Effector memory CD8-positive, alpha-beta T cell (primary cell): ENCODE measurements around the gene PEX16.

Experiments
- ATAC-seq: fragments of 150-1000 bp; cut with Tn5 transposase; replicated peaks from 2 replicates; pipeline ENCODE4 v1.10.0; 2021; ENCODE audit warnings: mild to moderate bottlenecking, moderate library complexity
- DNase-seq, 3 experiments: peaks; one replicate each; pipeline ENCODE4 v3.0.0; 2021
- H3K27ac Mint-ChIP-seq, 2 donors: one replicate each; pipeline ENCODE4 v1.8.0; 2022; ENCODE audit warnings: mild to moderate bottlenecking in 2 of 2, mixed read lengths in 2 of 2, moderate library complexity in 2 of 2
- H3K27me3 Mint-ChIP-seq, 2 donors: one replicate each; pipeline ENCODE4 v1.8.0; 2022; ENCODE audit warnings: mixed read lengths in 2 of 2
- H3K36me3 Mint-ChIP-seq: one replicate; pipeline ENCODE4 v1.8.0; 2022; ENCODE audit warnings: mild to moderate bottlenecking, moderate library complexity, mixed read lengths; ENCODE audit not compliant: insufficient read depth
- H3K4me1 Mint-ChIP-seq, 2 donors: one replicate each; pipeline ENCODE4 v1.8.0; 2022; ENCODE audit warnings: low read depth in 2 of 2, mixed read lengths in 2 of 2
- H3K4me3 Mint-ChIP-seq, 2 donors: one replicate each; pipeline ENCODE4 v1.8.0; 2022; ENCODE audit warnings: mild to moderate bottlenecking in 2 of 2, mixed read lengths in 2 of 2, moderate library complexity in 2 of 2
- H3K9me3 Mint-ChIP-seq, 2 donors: one replicate each; pipeline ENCODE4 v1.8.0; 2022; ENCODE audit warnings: mixed read lengths in 2 of 2

PEX16 gene

DNA sequence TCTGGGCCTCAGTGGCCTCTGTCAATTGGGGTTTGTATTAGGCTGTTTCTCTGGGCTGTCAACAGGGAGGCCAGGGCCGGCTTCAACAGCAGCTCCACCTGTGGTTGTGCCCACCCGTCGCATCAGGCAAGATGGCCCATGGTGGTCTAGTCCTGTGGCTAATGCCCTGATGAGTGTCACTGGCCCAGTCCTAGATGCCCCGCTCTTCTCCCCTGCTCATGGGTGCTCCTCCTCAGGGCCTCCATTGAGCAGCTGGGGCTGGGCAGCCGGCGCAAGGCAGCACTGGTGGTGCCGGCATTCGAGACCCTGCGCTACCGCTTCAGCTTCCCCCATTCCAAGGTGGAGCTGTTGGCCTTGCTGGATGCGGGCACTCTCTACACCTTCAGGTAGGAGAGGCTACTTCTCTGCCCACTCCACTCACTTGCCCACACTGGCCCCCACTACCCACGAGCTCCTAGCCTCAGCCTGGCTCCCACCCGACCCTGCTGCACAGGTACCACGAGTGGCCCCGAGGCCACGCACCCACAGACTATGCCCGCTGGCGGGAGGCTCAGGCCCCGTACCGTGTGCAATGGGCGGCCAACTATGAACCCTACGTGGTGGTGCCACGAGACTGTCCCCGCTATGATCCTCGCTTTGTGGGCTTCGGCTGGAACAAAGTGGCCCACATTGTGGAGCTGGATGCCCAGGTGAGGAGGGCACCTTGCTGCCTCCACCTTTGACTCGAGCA lies 10.2 kb upstream of the PEX16 start:
- H3K27ac Mint-ChIP-seq = peak overlapping the region; percentile 96 to 97
- no peak for ATAC-seq

DNA sequence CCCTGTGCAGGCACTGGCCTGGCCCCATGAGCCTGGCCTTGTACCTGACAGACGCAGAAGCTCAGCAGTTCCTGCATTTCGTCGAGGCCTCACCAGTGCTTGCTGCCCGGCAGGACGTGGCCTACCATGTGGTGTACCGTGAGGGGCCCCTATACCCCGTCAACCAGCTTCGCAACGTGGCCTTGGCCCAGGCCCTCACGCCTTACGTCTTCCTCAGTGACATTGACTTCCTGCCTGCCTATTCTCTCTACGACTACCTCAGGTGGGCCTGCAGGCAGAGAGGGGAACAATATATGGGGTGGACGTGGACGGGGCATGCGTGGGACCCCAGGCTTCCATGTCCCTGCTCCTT lies 9.6 kb upstream of the PEX16 start:
- Mint-ChIP-seq H3K27me3 (peaks cover 0 to 5% of the 10 kb centered on the region in 2 donors), H3K9me3 (no peaks in the 10 kb centered on the region), H3K36me3 (peaks cover 27% of the 10 kb centered on the region), H3K4me3 (no peak overlapping the region), H3K27ac (peak overlapping the region; percentile 91 to 96), H3K4me1 (peaks cover 41 to 43% of the 10 kb centered on the region in 2 donors)
- ATAC-seq = no peak
- DNase-seq = no peak

More for the DNA sequence above, 10.2 kb upstream of the PEX16 start:
- Mint-ChIP-seq H3K9me3 (no peaks in the 10 kb centered on the region), H3K4me1 (peaks cover 41 to 43% of the 10 kb centered on the region in 2 donors), H3K27me3 (peaks cover 0 to 5% of the 10 kb centered on the region in 2 donors), H3K4me3 (no peak overlapping the region), H3K36me3 (peaks cover 32% of the 10 kb centered on the region)
- DNase-seq = no peak

- DNase-seq (no peak), ATAC-seq (no peak)
- Mint-ChIP-seq H3K36me3 (peaks cover 23% of the 10 kb centered on the region), H3K4me1 (peaks cover 38 to 41% of the 10 kb centered on the region in 2 donors), H3K27ac (peak overlapping the region; percentile 91 to 96), H3K4me3 (no peak overlapping the region), H3K9me3 (no peaks in the 10 kb centered on the region), H3K27me3 (peaks cover 0 to 5% of the 10 kb centered on the region in 2 donors)
These were observed 9.1 kb upstream of the PEX16 start for GRCh38 chr11:45926536-45927331.

DNA sequence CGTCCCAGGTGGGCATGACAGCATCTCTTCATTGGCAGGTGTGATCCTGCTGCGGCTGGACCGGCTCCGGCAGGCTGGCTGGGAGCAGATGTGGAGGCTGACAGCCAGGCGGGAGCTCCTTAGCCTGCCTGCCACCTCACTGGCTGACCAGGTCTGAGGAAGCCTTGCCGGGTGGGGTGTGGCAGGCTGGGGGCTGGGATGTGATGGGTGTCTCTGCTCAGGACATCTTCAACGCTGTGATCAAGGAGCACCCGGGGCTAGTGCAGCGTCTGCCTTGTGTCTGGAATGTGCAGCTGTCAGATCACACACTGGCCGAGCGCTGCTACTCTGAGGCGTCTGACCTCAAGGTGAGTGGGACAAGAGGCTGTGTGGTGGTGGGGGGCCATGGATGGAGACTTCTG lies 8.3 kb upstream of the PEX16 start:
- Mint-ChIP-seq H3K27ac (no peak overlapping the region), H3K4me1 (peaks cover 34 to 38% of the 10 kb centered on the region in 2 donors), H3K4me3 (no peak overlapping the region), H3K9me3 (no peaks in the 10 kb centered on the region), H3K36me3 (peaks cover 18% of the 10 kb centered on the region), H3K27me3 (peaks cover 0 to 5% of the 10 kb centered on the region in 2 donors)
- DNase-seq (no peak), ATAC-seq (no peak)

DNA sequence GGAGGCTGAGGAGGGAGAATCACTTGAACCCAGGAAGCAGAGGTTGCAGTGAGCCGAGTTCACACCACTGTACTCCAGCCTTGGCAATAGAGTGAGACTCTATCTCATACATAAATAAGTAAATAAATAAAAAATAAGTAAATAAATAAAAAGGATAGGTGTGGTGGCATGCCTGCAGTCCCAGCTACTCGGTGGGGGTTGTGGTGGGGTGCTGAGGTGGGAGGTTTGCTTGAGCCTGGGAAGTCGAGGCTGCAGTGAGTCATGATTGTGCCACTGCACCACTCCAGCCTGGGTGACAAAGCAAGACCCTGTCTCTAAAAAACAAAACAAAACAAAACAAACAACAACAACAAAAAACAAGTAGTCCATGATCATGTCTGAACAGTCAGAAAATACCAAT lies 7.9 kb upstream of the PEX16 start:
- no peaks in the 10 kb centered on the region for H3K9me3 Mint-ChIP-seq

GRCh38 chr11:45924927-45925326 lies 7.2 kb upstream of the PEX16 start:
- Mint-ChIP-seq H3K4me3 (peak overlapping the region; percentile 69 to 74), H3K4me1 (peaks cover 26 to 36% of the 10 kb centered on the region in 2 donors)
- ATAC-seq = no peak

More for the DNA sequence above, 7.9 kb upstream of the PEX16 start:
- Mint-ChIP-seq H3K27me3 (peaks cover 0 to 5% of the 10 kb centered on the region in 2 donors), H3K36me3 (peaks cover 17% of the 10 kb centered on the region), H3K4me3 (no peak overlapping the region), H3K4me1 (peaks cover 30 to 39% of the 10 kb centered on the region in 2 donors), H3K27ac (peak overlapping the region in 1 of 2 donors; percentile 41)
- ATAC-seq = no peak
- no peak for DNase-seq

DNA sequence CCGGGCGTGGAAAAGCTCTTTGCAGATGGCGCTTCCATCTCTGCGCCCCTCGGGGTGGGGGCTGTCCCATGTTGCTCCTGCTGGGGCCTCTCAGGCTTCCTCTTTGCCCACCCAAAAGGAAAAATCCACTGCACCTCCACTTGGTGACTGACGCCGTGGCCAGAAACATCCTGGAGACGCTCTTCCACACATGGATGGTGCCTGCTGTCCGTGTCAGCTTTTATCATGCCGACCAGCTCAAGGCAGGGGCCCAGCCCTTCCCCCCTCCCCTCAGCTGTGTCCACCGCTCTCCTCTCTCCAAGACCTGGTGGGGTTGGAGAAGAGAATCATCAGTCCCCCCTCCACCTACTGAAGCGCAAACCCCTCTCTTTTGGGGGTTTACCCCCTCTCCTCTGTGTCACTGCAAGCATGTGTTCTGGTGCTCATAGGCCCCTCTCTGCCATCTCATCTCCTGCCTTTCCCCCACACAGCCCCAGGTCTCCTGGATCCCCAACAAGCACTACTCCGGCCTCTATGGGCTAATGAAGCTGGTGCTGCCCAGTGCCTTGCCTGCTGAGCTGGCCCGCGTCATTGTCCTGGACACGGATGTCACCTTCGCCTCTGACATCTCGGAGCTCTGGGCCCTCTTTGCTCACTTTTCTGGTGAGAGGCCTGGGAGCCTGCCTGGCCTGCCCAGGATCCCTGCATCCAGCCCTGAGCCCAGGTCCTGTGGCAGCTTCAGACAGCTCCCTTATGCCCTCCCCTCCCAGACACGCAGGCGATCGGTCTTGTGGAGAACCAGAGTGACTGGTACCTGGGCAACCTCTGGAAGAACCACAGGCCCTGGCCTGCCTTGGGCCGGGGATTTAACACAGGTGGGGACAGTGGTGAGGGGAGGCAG lies 6.6 kb upstream of the PEX16 start:
- DNase-seq (no peak), ATAC-seq (no peak)
- peaks cover 29 to 38% of the 10 kb centered on the region in 2 donors for H3K4me1 Mint-ChIP-seq
- peak overlapping the region; percentile 28 to 41 for H3K27ac Mint-ChIP-seq
- no peaks in the 10 kb centered on the region for H3K9me3 Mint-ChIP-seq
- peak overlapping the region; percentile 69 to 74 for H3K4me3 Mint-ChIP-seq
- peaks cover 12% of the 10 kb centered on the region for H3K36me3 Mint-ChIP-seq
- H3K27me3 Mint-ChIP-seq = peaks cover 0 to 5% of the 10 kb centered on the region in 2 donors

More at GRCh38 chr11:45924927-45925326, 7.2 kb upstream of the PEX16 start:
- DNase-seq = no peak
- Mint-ChIP-seq H3K36me3 (peaks cover 12% of the 10 kb centered on the region), H3K27me3 (peaks cover 0 to 5% of the 10 kb centered on the region in 2 donors), H3K9me3 (no peaks in the 10 kb centered on the region), H3K27ac (peak overlapping the region in 1 of 2 donors; percentile 41)

- H3K4me3 Mint-ChIP-seq = peak within 1 kb of the TSS; percentile 79 to 85
- DNase-seq (no peak), ATAC-seq (no peak)
- H3K27ac Mint-ChIP-seq = peak within 1 kb of the TSS in 1 of 2 donors; percentile 88
- peaks cover 15% of the 10 kb centered on the region for H3K36me3 Mint-ChIP-seq
- H3K9me3 Mint-ChIP-seq = no peaks in the 10 kb centered on the region
- peaks cover 35 to 45% of the 10 kb centered on the region in 2 donors for H3K4me1 Mint-ChIP-seq
- peaks cover 0 to 5% of the 10 kb centered on the region in 2 donors for H3K27me3 Mint-ChIP-seq
These were observed 4.9 kb upstream of the PEX16 start, which contains the start of gene LARGE2 for GRCh38 chr11:45922425-45923082. TSS of gene LARGE2 (plus strand) at chr11:45922656. CDS start at chr11:45922883, 227 bp downstream.

DNA sequence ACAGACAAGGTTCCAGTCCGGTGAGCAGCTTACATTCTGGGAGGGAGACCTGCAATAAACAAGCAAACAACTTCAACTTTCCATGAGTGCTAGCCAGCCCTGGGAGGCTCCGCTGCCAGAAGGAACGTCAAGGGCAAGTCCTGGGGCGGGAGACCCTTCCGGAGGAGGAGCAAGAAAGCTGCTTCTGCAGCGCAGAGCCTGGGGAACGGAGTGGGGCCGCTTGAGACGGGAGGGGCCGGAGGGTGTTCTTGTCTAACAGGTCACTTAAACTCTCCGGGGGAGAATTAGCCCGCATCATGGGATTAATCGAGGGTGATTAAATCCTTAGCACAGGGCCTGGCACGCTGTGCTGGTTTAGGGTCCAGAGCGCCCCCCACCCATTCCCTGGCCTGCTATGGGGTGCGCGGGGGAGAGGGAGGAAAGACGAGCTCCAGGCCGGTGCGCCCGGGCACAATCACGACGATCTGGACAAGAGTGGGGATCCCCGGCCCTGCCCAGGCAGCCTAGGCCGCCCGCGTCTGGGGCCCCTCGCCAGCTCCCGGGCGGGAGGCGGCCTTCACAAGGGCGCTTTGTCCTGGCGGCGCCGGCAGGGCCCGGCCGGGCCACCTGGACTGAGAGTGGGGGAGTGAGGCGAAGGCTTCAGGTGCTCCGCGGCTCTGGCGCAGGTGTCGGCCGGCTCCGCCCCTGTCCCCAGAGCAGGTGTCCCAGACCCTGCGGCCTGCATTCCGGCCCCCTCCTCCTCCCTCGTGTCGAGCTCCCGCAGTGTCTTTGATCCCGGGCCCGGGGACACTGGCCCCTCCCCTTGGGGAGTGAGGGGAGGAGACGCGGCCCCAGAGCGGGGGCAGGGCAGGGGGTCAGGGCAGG lies 4.1 kb upstream of the PEX16 start:
- Mint-ChIP-seq H3K9me3 (no peaks in the 10 kb centered on the region), H3K27ac (peak overlapping the region in 1 of 2 donors; percentile 88), H3K4me3 (peak overlapping the region; percentile 75 to 82), H3K27me3 (peaks cover 0 to 5% of the 10 kb centered on the region in 2 donors), H3K36me3 (peaks cover 19% of the 10 kb centered on the region), H3K4me1 (peaks cover 31 to 41% of the 10 kb centered on the region in 2 donors)
- no peak for ATAC-seq
- DNase-seq = no peak

GRCh38 chr11:45920531-45921477 lies 3.1 kb upstream of the PEX16 start:
- Mint-ChIP-seq H3K27ac (peak overlapping the region in 1 of 2 donors; percentile 88), H3K4me3 (peak overlapping the region; percentile 75 to 85), H3K4me1 (peaks cover 40 to 49% of the 10 kb centered on the region in 2 donors), H3K36me3 (peaks cover 17% of the 10 kb centered on the region), H3K9me3 (no peaks in the 10 kb centered on the region), H3K27me3 (peaks cover 0 to 5% of the 10 kb centered on the region in 2 donors)
- ATAC-seq (no peak), DNase-seq (no peak)
